Measurements from ENCODE around the gene GJD3.

DNA sequence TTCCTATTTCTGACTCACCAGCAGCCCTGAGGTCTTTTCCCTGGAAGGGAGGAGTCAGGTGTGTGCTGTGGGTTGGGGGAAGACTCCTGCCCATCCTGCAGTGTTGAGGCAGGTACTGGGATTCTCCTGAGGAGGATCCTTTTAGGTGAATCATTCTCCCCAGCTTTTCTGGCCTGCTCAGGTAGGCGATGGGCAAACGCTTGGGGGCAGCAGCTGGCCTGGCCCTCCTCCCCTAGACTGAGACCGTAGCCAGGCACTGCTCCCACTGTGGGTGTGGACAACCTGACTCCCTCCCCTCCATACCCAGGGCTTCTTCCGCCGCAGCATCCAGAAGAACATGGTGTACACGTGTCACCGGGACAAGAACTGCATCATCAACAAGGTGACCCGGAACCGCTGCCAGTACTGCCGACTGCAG, 15.1 kb downstream of the GJD3 start:
- TF ChIP-seq, protein P1, sequence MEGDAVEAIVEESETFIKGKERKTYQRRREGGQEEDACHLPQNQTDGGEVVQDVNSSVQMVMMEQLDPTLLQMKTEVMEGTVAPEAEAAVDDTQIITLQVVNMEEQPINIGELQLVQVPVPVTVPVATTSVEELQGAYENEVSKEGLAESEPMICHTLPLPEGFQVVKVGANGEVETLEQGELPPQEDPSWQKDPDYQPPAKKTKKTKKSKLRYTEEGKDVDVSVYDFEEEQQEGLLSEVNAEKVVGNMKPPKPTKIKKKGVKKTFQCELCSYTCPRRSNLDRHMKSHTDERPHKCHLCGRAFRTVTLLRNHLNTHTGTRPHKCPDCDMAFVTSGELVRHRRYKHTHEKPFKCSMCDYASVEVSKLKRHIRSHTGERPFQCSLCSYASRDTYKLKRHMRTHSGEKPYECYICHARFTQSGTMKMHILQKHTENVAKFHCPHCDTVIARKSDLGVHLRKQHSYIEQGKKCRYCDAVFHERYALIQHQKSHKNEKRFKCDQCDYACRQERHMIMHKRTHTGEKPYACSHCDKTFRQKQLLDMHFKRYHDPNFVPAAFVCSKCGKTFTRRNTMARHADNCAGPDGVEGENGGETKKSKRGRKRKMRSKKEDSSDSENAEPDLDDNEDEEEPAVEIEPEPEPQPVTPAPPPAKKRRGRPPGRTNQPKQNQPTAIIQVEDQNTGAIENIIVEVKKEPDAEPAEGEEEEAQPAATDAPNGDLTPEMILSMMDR (IDR thresholded peaks at IDR 0.05): no peak
- no peak for TF ChIP-seq POLR2A (IDR thresholded peaks at IDR 0.05)
